NCI-H2227 (cell line): ENCODE results near the gene PEX14.

Experiments used
- DNase-seq: peaks from one replicate; lab custom pipeline; 2025; ENCODE audit not compliant: unreplicated experiment; lab: John Stamatoyannopoulos, UW

The PEX14 gene

GRCh38 chr1:10659646-10660540 is 185.1 kb downstream of the PEX14 start:
- DNase-seq, result no peak

DNA sequence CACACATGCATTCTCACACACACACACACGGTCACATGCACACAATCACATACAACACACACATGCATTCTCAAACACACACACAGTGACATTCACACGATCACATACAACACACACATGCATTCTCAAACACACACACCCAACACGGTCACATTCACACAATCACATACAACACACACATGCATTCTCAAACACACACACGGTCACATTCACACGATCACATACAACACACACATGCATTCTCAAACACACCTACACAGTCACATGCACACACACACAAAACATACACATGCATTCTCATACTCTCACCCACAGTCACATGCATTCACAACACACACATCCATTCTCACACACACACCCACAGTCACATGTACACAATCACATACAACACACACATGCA is 186.7 kb downstream of the PEX14 start:
- no peak for DNase-seq

GRCh38 chr1:10662090-10662688 is 187.4 kb downstream of the PEX14 start:
- no peak for DNase-seq

GRCh38 chr1:10662824-10663677 is 188.3 kb downstream of the PEX14 start:
- DNase-seq, result peak; percentile 20

- peak; percentile 86 for DNase-seq
Measured at GRCh38 chr1:10663678-10664035, 188.9 kb downstream of the PEX14 start.

GRCh38 chr1:10664251-10664650 is 189.5 kb downstream of the PEX14 start:
- DNase-seq, result no peak

DNA sequence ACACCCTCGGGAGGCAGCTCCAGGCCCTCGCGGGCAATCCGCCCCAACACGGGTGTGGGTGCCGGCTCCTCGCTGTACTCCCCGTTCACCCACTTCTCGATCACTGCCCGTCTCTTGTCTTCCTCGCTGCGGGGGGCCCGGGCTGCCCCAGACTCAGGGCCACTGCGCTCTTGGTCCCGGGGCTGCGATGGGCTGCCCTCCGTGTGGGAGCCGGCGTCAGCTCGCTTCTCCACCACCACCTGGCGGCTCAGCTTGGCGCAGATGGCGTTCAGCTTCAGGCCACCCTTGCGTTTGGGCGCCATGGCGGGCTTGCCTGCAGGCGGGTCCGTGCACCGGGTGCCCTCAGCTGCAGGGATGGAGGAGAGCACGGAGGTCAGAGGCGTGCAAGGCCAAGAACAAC is 190.5 kb downstream of the PEX14 start:
- DNase-seq, result no peak

DNA sequence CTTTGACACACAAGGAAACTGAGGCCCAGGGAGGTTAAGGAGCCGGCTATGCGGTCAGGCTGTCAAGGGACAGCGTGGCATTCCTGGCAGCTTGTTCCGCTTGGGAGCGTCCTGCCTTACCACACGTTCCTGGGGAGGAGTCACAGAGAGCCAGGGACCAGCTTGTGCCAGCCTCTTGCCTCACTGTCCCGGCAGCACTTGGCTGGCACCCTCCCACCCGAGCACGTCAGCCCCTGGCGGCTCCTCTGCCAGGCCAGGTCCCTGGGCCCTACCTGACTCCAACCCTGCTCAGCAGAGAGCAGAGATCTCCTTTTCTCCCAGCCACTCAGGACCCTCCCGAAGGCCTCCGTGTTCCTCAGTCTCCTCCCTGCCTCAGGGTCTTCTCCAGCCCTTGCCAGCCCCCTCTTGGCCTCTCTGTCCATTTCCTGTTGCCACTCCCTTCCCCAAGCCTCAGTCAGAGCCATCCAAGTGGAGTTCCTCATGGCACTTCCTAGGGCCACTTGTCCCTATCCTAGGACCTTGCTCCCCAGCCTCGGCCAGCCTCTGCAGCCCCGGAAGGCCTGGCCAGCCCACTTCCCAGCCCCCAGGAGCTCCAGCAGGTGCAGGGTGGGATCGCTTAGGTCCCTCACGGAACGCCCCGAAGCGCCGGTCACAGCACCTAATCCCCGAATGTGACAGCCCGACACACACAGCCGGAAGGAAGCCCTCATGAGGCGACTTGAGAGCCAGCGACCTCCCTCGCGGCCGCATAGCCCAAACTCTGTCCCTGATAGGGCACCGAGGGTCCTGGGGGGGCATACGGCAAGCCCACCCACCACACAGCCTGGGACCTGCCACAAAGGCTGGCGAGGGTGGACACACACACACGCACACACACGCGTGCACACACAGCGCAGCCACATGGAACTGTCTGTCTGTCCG is 191.4 kb downstream of the PEX14 start:
- no peak for DNase-seq

GRCh38 chr1:10667861-10668761 is 193.4 kb downstream of the PEX14 start:
- DNase-seq, result no peak

GRCh38 chr1:10669570-10669969 is 194.8 kb downstream of the PEX14 start:
- DNase-seq, result no peak

DNA sequence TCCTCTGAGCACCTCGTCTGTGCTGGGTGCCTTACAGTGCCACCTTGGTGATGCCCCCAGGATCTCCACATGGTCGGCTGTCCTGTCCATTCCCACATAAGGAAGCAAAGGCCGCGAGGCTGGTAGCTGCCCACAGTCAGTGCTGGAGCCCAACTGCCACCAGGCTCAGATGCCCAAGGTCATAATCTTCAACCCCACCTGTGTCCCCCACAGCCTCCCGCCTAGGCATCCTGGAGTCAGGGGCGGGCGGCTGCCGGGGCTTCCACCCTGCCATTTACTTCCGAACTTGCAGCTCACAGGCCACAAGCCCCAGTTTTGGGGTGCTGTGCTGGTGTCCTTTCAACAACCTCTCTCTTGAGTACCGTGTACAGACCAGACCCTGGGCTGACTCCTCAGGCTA is 195.4 kb downstream of the PEX14 start:
- no peak for DNase-seq

GRCh38 chr1:10671090-10671489 is 196.3 kb downstream of the PEX14 start:
- peak; percentile 22 for DNase-seq

DNA sequence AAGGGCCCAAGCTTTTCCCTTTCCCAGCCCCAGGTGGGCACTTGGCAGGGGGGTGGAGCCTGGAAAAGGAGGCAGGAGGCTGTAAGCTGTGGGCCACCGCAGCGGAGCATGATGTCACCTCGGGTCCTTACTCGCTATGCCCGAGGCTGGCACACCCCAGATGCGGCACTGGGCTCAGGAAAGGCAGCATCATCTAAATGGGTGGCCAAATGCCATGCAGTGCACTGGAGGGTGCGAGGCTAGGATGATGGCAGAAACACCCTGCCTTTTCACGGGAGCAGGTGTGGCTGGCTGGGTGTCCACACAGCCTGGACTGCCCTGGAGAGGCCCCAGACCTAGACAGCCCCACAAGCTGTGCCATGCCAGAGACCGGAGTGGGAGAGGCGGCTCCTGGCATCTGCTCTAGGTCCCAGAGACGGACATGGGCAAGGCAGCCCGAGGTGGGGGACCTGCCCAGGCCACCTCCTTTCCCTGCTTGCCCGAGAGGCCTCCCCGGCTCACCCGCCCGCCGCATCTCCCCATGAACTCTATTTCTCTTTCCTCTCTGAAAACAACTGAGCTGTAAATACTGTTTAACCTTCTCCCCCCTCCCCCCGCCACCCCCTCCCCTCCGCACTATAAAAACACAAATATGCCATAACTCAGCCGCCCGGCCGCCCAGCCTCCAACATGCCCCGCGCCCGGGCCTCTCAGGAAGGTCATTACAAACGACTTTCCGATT is 197.0 kb downstream of the PEX14 start:
- DNase-seq, result peak; percentile 22

DNA sequence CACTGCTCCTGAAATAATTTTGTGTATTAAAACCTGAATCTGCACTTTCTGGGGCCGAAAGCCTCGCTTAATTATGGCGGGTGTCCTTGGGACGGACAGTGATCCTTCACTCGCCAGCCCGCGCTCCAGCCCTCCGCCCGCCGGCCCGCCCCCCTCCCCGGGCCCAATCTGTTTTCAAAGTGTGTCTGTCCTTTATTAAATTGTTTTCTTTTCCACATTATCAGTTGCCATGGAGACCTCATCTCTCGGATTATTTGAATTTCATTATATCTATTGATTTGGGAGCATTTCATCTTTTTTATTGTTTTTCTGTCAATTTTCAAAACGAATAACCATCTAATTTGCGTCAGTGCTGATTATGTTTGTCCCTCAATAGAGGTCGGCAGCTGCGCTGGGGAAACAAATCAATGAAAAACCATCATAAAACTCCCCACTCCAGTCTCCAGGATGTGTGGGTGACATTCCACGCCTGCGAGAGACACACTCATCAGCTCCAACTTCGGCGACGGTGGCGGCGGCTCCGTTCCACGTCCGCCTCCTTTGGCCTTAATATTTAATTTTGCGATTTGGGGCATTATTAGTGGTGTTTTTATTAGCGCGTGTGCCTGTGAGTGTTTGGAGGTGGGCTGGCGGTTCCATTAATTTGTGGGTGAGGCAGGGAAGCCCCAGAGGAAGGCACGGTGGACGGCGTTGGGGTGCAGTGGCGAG is 197.7 kb downstream of the PEX14 start:
- DNase-seq, result peak; percentile 22

DNA sequence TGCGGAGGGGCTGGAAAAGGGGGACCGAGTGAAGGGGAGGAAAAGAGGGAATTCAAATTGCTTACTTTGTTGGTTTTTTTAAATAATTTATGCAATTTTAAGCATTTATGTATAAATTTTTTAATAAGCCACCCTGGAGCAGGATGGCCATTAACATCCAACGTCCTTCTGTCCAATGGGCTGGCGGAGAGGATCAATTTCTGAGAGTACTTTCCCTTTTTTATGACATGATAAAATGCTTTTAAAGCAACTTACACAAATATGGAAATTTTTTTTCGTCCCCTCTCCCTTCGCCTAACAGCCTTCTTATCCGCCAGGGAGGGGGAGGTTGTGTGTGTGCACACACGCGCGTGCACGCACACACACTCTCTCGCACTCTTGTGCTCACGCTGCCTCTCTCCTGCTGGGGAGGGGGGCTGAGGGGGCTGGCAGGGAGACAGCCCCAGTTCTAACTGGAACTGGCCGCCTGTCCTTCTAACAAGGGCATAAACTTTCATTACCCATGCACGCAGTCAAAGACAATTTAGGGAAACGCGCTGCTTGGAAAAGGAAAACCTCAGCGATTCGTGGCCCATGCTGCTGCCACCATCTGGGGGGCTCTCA is 198.5 kb downstream of the PEX14 start:
- no peak for DNase-seq

- no peak for DNase-seq
Measured at GRCh38 chr1:10674222-10674621, 199.5 kb downstream of the PEX14 start.

DNA sequence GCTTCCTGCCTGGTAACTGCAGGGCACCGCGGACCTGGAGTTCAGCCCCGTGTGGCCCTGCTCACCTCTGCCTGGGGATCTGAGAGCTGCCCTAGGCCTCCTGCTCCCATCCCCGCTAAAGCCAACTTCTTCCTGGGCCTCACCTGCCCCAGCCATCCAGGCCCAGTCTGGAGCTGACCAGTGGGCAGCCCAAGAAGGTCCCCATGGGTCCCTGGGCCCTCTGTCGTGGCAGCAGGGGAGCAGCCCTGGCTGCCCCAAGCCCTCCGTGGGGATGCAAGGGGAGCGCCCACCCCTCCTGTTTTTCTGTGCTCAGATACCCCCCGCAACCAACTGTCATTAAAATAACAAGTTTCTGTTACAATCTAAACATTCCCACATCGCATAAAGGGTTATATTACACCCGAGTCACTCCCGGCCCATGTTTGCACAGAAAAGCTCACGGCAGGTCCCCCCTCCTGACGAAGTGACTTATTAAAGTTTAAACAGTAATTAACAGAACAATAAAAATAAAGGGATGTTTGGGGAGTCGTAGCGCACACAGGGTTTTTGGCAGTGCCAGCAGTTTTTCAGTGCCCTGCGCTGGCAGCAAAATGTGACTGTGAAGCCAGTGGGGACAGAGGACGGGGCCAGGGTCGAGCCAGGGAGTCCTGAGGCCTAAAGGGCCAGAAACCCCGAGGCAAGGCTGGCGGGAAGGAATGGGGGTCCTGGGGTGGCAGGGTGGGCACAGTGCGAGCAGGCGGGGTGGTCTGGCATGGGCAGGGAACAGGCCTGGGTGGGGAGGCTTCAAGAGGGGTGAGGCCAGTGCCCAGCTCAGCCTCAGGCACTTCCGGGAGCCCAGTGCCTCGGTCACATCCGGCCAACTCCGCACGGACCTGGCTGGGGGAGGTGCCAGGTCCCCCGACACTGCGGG is 200.2 kb downstream of the PEX14 start:
- no peak for DNase-seq
